NCI-H446 treated with DMSO at 0.1 percent for 48 hours (cell line): Measurements from ENCODE around the gene ZBTB24.
"Not testable (repeated sequence)": the region's sequence is repeated elsewhere in the genome, so short reads cannot be mapped to it uniquely, and the experiment has no call there.

Experiments used
- DNase-seq: peaks from one replicate; lab custom pipeline; 2025; lab: John Stamatoyannopoulos, UW

ZBTB24 gene

DNA sequence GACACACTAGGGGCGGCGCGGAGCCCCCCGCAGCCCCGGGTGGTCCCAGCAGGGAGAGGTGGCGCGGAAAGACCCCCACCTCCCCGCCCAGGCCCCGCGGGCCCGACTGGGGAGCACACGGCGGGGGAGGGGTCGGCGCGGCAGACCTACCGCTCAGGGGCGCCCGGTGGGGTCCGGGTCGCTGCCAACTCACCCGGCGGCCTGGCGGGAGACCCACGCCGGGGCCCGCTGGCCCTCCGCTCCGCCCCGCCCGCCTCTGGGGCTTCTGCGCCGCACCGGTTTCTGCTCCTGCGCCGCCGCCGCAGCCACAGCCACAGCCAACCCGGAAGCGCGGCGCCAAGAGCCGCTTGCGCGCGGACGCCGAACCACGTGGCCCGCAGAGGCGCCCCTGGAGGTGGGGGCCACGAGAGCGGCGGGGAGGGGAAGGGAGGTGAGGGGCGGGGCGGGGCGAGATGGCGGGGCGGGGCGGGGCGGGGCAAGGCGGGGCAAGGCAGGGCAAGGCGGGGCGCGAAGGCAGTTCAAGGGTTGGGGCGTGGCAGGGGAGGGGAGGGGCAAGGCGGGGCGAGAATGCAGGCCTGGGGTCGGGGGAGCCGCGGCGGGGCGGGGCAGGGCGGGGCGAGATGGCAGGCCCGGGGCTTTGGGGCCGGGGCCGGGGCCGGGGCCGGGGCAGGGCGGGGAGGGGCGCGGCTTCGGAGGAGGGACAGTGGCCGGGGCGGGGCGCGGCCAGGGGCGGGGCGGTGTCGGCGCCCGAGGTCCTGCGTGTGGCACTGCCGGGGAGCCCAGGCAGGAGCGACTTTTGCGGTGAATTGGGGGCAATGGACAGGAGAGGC lies at the start of gene ZBTB24:
Gene ZBTB24 (minus strand): TSS at position 315 of the 830 bp plus-strand sequence. CDS start 1,193 bp downstream, outside the sequence.
- peak; percentile 78 for DNase-seq

- no peak for DNase-seq
These were observed 48.4 kb upstream of the ZBTB24 start for GRCh38 chr6:109531446-109531845.

- no peak for DNase-seq
These were observed 45.0 kb upstream of the ZBTB24 start for GRCh38 chr6:109527989-109528388.

DNA sequence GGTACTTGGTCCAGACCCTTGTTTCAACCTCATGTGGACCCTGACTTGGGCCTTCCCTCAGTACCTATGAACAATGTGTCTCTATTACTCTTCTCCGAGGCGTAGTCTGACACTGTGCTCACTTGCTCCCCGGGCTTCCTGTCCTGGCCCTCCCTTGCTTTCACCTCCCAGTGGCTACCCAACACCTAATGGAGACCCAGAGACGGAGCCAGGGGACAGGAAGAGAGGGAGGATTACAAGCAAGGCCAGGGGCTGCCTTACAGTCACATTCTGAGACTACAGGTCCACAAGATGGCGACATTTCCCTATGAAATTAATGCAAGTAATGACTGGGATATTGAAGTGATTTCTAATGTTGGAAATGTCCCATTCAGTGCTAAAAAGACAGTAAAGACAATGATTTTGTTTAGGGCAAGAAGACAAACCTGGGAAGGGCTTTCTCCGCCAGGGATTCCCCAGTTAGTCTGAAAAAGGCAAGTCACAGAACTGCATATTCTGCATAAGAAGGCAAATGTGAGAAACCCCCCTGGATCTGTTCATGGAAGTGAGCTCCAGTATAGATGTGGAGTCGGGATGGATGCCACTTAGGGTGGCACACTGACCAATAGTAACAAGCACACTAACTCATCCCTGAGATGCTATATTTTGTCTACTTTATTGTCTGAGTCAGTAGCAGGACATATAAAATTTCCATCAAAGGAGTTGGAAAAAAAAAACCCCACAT lies 44.0 kb upstream of the ZBTB24 start:
- peak; percentile 30 for DNase-seq

DNA sequence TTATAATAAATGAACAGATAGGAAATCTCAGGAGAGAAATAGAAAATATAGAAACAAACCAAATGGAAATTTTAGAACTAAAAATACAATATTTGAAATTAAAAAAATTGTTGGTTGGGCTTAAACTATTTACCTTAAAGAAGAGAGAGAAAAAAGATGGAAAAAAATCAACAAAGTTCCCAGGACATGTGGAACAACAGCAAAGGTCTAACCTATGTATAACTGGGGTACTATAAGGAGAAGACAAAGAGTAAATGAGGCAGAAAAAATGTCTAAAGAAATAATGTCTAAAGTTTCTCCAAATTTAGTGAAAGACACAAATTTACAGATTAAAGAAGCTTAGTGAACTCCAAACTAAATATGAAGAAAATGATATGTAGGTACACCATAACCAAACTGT lies 41.1 kb upstream of the ZBTB24 start:
- no peak for DNase-seq

- DNase-seq: peak; percentile 2
These were observed 40.5 kb upstream of the ZBTB24 start for GRCh38 chr6:109523478-109523877.

DNA sequence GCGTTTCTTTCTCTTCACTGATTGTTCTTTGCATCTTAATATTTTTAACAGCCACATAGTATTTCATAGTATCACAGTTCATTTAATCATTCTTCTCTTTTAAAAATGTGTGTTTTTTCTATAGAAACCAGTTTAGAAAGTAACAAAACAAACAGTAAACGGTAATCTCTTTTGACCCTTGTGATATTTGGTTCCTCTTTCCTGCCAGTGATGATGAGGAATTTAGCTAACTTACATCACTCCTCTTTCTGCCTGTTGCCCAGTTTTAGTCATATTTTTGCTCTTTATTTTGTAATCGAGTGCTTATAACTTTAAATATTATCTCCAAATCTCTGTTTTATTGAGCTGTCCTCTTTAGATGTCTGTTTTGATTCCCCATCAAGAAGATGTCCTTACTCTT lies 38.1 kb upstream of the ZBTB24 start:
- DNase-seq: no peak

DNA sequence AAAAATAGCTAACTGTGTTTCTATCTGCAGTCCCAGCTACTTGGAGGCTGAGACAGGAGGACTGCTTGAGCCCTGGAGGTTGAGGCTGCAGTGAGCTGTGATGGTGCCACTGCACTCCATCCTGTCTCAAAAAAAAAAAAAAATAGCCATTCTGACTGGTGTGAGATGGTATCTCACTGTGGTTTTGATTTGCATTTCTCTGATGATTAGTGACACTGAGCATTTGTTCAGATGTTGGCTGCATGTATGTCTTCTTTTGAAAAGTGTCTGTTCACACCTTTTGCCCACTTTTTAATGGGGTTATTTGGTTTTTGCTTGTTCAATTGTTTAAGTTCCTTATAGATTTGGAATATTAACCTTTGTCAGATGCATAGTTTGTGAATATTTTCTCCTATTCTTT lies 36.6 kb upstream of the ZBTB24 start:
- DNase-seq: not testable (repeated sequence)

DNA sequence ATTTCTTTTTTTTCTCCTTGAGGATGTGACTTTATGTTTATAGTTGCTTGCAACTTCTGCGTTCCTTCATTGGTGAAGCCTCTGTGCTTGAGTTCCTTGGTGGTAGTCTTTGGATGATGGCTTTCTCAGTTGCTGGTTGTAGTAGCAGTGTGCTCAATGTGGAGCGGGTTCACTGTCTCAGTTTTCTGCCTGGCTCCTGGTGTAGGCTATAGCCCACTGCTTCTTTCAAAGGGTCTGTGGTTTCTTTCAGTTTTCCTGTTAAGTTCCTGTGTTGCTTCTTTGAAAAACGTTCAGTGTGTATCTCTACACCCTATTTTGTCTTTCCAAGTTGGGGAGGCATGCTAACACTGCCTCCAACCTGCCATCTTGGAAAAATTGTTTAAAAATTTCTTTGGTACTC lies 33.9 kb upstream of the ZBTB24 start:
- no peak for DNase-seq

DNA sequence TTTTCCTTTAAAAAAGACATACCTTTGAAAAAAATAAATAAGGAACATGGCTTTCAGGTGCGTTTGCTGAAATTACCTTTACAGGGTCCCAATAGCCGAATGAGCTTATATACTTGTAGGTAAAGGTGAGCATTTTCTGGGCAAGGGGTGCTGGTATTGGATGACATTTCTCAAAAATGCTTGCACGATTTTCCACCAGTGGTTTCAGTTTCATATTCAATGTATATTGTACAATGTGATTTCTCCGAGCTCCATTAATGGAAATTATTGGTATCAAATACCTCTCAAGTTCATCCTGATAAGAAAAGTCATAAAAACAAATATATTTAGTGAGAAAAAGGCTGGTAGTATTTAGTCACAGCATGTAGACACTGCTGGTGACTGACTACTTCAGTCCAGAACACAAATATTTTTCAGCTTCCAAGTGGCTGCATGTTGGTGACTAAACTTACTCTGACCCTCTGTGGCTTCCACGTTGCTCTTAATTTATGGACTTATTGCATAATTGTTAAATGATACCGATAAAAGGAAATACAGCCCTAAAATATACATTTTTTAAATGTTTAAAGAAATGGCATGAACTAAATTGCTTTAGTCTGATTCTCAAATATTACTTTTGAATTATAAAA lies 32.9 kb upstream of the ZBTB24 start:
- DNase-seq: no peak

GRCh38 chr6:109514946-109515345 lies 31.9 kb upstream of the ZBTB24 start:
- DNase-seq: no peak

GRCh38 chr6:109513571-109514071 lies 30.6 kb upstream of the ZBTB24 start:
- DNase-seq: no peak

DNA sequence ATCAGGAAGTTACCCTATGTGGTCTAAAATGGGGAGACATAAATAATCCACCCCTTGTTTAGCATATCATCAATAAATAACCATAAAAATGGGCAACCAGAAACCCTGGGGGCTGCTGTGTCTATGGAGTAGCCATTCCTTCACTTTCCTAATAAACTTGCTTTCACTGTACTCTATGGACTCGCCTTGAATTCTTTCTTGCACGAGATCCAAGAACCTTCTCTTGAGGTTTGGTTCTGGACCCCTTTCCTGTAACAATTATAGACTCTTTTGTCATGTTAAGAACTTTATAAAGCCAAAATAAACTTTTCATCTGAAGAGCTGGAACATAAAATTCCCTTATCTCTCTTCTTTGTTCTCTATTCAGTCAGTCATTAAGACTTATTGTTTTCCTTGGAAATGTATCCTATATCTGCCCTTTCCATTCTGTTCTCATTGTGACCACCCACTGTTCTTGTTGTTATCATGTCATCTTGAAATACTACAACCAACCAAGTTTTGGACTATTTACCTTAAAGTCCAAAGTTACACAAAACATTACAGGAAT lies 29.3 kb upstream of the ZBTB24 start:
- DNase-seq: no peak

DNA sequence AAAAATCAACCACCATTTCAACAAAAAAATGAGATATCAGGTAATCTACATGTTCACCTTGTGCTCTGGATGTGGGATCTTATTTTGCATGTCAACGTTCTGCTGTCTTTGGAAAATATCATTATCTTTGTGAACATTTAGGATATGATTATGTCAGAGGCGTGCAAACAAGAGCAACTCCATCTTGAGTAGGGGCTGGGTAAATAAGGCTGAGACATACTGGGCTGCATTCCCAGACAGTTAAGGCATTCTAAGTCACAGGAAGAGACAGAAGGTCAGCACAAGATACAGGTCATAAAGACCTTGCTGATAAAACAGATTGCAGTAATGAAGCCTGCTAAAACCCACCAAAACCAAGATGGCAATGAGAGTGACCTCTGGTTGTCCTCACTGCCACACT lies 28.8 kb upstream of the ZBTB24 start:
- no peak for DNase-seq

DNA sequence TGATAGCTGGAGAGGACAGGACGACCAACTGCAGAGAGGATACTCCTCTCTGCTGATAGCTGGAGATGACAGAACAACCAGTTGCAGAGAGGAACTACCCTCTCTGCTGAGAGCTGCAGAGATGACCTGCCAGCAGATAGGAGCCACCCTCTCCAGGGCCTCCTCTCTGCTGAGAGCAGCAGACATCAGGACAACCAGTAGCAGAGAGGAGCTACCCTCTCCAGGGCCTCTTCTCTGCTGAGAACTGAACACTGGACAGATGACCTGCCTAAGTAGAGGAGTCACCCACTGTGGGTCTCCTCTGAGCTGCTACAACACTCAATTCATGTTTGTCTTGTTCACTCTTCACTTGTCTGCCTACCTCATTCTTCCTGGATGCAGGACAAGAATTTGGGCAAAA lies 27.3 kb upstream of the ZBTB24 start:
- no peak for DNase-seq

- DNase-seq: no peak
These were observed 25.3 kb upstream of the ZBTB24 start for GRCh38 chr6:109508166-109508860.

- no peak for DNase-seq
These were observed 24.6 kb upstream of the ZBTB24 start for GRCh38 chr6:109507490-109508072.

GRCh38 chr6:109506841-109507240 lies 23.8 kb upstream of the ZBTB24 start:
- DNase-seq: no peak

DNA sequence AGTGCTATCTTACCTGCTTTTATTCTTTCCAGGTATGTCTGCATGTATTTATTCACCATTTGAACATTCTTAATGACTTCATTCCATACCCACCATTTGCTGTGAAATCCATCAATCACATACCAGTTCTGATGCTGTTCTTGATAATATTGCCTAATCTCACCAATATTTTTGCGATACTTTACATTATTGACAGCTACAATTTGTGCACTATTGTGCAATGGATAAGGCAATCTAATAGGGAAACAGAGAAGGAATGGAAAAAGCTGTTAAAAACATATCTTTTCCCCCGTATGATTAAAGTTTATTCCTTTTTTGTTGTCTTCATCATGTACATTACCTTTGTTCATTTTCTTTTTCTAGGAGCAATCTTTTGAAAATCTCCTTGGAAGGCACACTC lies 23.3 kb upstream of the ZBTB24 start:
- no peak for DNase-seq

DNA sequence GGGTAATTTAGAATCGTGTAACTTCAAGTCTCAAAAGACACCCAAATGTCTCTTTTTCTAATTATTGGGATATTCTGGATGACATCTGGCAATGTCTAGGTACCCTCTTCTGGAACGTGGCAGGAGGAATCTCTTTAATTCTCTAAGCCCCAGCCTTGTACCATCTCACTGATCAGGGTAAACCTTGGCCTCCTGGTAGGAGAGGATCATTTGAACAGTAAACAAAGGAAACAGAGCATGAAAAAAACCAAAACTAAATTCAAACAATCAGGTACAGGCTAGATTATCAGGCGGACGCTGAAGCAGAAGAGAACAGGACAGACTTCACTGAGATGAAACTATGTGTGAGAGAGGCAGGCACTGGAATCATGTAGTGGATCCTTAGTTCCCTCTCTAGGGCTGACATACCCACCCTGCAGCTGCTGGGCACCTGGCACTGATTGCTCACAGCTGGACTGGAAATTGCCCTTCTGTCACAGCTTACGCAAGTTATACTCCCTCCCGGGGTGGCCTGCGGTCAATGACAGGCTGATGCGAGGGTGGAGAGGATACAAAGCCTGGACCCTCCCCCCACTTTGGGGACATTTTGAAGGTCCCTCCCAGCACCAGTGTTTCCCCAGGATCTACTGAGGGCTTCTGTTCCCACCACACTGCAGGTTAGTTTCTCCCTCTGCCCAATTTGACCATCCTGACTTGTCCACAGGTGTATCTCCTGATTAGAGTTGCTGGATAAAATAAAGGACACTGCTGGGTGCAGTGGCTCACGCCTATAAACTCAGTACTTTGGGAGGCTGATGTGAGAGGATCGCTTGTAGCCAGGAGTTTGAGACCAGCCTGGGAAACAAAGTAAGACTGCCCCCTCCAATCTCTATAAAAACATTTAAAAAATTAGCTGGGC lies 20.6 kb upstream of the ZBTB24 start:
- DNase-seq: no peak
